DOHH2 (cell line): ENCODE measurements around the gene AWAT2.

Experiments used
- CTCF ChIP-seq: fragments of 200-600 bp; sonication (generic); IDR thresholded peaks from one replicate; pipeline ENCODE4 v1.5.1; 2014; ENCODE audit warnings: antibody characterized with exemption, mild to moderate bottlenecking, low read depth, low read length; ENCODE audit not compliant: poor library complexity, severe bottlenecking
- EZH2phosphoT487 ChIP-seq: fragments of 200-600 bp; sonication (generic); IDR thresholded peaks from 2 replicates; pipeline ENCODE4 v1.6.1; 2017; ENCODE audit warnings: borderline replicate concordance, mild to moderate bottlenecking, antibody characterized with exemption, low read length, moderate library complexity, mixed read lengths

DNA sequence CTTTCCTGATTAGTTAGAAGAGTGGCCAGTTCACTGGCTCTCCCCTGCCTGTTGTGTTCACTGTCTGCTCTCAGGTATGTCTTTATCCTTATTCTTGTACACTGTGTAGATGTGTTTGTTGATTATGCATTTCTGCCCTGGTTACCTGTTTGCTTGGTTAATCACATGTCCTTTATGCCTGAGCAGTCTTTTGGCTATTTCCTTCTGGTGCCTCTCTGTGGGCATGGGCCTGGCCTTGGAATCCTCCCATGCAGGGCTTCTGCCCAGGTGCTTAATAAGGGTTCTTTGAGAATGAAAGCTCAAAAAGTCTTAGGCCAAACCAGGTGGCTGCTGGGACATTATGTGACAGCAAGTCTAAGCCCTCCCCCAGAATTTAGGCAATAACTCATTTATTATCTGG, 39.0 kb upstream of the AWAT2 start:
- TF ChIP-seq CTCF, result no peak
- no peak for TF ChIP-seq EZH2phosphoT487
